Neuronal stem cell (in vitro differentiated cells): ENCODE measurements around the gene CLNK.
A peak's percentile ranks its signal among the peaks of the same experiment; 100 is the strongest.

Source experiments
- DNase-seq: peaks from one replicate; pipeline ENCODE4 v3.0.0-alpha.2; 2013; ENCODE audit warnings: low spot score
- H2AFZ ChIP-seq: one replicate; pipeline ENCODE4 v1.6.1; 2013; ENCODE audit warnings: mild to moderate bottlenecking, low read length, inconsistent platforms
- H2AK5ac ChIP-seq: 2 replicates; pipeline ENCODE4 v1.6.1; 2013; ENCODE audit warnings: low read depth, mild to moderate bottlenecking, inconsistent platforms, low read length, moderate library complexity, mixed read lengths
- H2BK120ac ChIP-seq: 2 replicates; pipeline ENCODE4 v1.6.1; 2013; ENCODE audit warnings: low read depth, mild to moderate bottlenecking, inconsistent platforms, low read length, moderate library complexity, mixed read lengths
- H2BK12ac ChIP-seq: one replicate; pipeline ENCODE4 v1.6.1; 2013; ENCODE audit warnings: low read length, inconsistent platforms
- H2BK15ac ChIP-seq: 2 replicates; pipeline ENCODE4 v1.6.1; 2013; ENCODE audit warnings: mild to moderate bottlenecking, low read length, inconsistent platforms, mixed read lengths
- H2BK5ac ChIP-seq: one replicate; pipeline ENCODE4 v1.6.1; 2013; ENCODE audit warnings: inconsistent platforms, mild to moderate bottlenecking, low read length, moderate library complexity
- H3K14ac ChIP-seq: one replicate; pipeline ENCODE4 v1.6.1; 2013; ENCODE audit warnings: low read length, inconsistent platforms
- H3K18ac ChIP-seq: 2 replicates; pipeline ENCODE4 v1.6.1; 2013; ENCODE audit warnings: low read length, inconsistent platforms
- H3K23ac ChIP-seq: 2 replicates; pipeline ENCODE4 v1.6.1; 2013; ENCODE audit warnings: low read depth, mild to moderate bottlenecking, mixed read lengths, low read length, inconsistent platforms; ENCODE audit not compliant: poor library complexity
- H3K27ac ChIP-seq: replicated peaks from 3 replicates; pipeline ENCODE4 v1.5.1; 2013; ENCODE audit warnings: low read length, inconsistent platforms
- H3K27me3 ChIP-seq, 3 experiments: 2 replicates each; pipeline ENCODE4 v1.6.1; 2013; ENCODE audit warnings: low read length in 3 of 3, mild to moderate bottlenecking in 2 of 3, inconsistent platforms in 1 of 3, low read depth in 1 of 3, mixed read lengths in 1 of 3, moderate library complexity in 1 of 3; ENCODE audit not compliant: control insufficient read depth in 3 of 3, insufficient read depth in 3 of 3
- H3K36me3 ChIP-seq, 2 donors: replicated peaks in 1 of 2; 2 replicates each; pipeline ENCODE4 v1.6.1; 2013; ENCODE audit warnings: low read length in 2 of 2; ENCODE audit not compliant: control insufficient read depth in 2 of 2, insufficient read depth in 2 of 2
- H3K4ac ChIP-seq: 2 replicates; pipeline ENCODE4 v1.6.1; 2013; ENCODE audit warnings: inconsistent platforms, mild to moderate bottlenecking, low read length, moderate library complexity
- H3K4me1 ChIP-seq, 2 donors: 1 replicate in 1 of 2; 2 replicates in 1 of 2; pipeline ENCODE4 v1.6.1; 2013; ENCODE audit warnings: low read length in 2 of 2, low read depth in 1 of 2; ENCODE audit not compliant: control insufficient read depth in 2 of 2, insufficient read depth in 1 of 2
- H3K4me2 ChIP-seq: one replicate; pipeline ENCODE4 v1.6.1; 2013; ENCODE audit warnings: mild to moderate bottlenecking, low read length, inconsistent platforms; ENCODE audit not compliant: insufficient read depth, poor library complexity, severe bottlenecking
- H3K4me3 ChIP-seq, 2 donors: 2 replicates each; pipeline ENCODE4 v1.5.1; 2013; ENCODE audit warnings: low read length in 2 of 2, mild to moderate bottlenecking in 2 of 2, inconsistent platforms in 1 of 2, moderate library complexity in 1 of 2
- H3K79me1 ChIP-seq: one replicate; pipeline ENCODE4 v1.6.1; 2013; ENCODE audit warnings: low read depth, mild to moderate bottlenecking, inconsistent platforms, low read length, moderate library complexity
- H3K9ac ChIP-seq: one replicate; pipeline ENCODE4 v1.6.1; 2013; ENCODE audit warnings: mild to moderate bottlenecking, low read depth, low read length, inconsistent platforms; ENCODE audit not compliant: poor library complexity
- H3K9me3 ChIP-seq, 2 donors: replicated peaks in 1 of 2; 2 replicates each; pipeline versions ENCODE3 to v1.6.1; 2013; ENCODE audit warnings: low read length in 2 of 2, mild to moderate bottlenecking in 2 of 2, inconsistent platforms in 1 of 2, low read depth in 1 of 2, mixed read lengths in 1 of 2, moderate library complexity in 1 of 2; ENCODE audit not compliant: control insufficient read depth in 2 of 2, insufficient read depth in 1 of 2
- H4K8ac ChIP-seq: one replicate; pipeline ENCODE4 v1.6.1; 2013; ENCODE audit warnings: low read depth, mild to moderate bottlenecking, inconsistent platforms, low read length, moderate library complexity
- H4K91ac ChIP-seq: one replicate; pipeline ENCODE4 v1.6.1; 2013; ENCODE audit warnings: low read length, low read depth, mild to moderate bottlenecking, inconsistent platforms; ENCODE audit not compliant: poor library complexity
- WGBS, 2 donors: extraction: QIAGEN DNeasy Blood & Tissue Kit; methylation state at CpG; one replicate each; pipeline ENCODE4 v1.1.7; 2013; ENCODE audit warnings: missing lambda C conversion rate in 2 of 2, mixed read lengths in 1 of 2; ENCODE audit not compliant: insufficient read length in 2 of 2, insufficient replicate concordance in 1 of 2; ENCODE audit errors: extremely low coverage in 2 of 2; 5-methylcytosine and 5-hydroxymethylcytosine counted together

The CLNK gene

DNA sequence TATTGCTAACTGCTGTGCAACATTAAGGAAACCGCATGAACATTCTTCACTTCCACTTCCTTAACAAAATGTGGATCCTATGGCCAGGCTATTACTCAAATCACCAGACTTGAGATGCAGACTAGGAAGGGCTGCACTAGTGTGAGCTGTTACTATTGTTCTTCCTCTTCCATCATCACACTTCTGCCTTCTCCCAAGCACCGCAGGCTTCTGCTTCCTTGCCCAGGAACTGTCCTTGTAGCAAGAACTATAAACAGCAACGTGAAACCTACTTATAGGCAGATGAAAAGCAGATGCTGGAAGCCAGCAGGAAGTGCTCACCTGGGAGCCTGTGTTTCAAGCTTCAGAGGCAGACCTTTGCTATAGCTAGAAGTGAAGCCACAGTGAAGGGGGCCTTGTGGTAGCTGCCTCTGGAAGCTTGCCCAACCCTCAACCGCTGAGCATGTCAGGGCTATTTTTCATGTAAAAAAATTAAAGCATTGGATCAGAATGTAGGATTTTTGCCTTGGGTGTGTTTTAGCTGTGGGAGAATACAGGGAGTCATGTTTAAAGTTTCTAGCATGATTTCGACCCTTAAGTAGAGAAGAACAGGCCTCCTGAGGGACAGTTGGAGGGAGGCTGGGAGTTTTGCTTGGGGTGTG lies 43.9 kb downstream of the CLNK start:
- H3K79me1 ChIP-seq = no peaks in the 10 kb centered on the region

DNA sequence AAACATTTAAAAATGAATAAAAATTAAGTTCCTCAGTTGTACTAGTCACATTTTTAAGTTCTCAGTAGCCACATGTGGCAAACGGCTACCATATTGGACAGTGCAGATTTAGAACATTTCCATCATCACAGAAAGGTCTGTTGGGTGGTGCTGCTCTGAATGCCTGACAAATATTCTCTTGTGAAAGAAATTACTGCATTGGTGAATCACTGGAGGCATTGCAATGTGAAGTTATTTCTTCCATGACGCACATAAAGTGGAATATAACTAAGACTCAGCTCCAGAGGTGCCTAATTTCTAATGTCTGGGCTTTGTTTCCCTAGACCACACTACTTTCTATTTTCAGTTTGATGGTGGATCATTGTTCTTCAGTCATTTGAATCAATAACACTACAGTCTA lies 44.9 kb downstream of the CLNK start:
- H3K4me1 ChIP-seq = peaks cover 0 to 3% of the 10 kb centered on the region in 2 donors
- H3K23ac ChIP-seq = no peak overlapping the region
- no peak overlapping the region for H3K27ac ChIP-seq
- no CpG with 5 or more reads among the region's 2 CpGs for WGBS, 2 donors
- no peak for DNase-seq
- no peak overlapping the region for H2BK5ac ChIP-seq
- H4K91ac ChIP-seq = no peak overlapping the region
- no peak overlapping the region for H3K4me2 ChIP-seq
- no peaks in the 10 kb centered on the region for H3K79me1 ChIP-seq
- no peaks in the 10 kb centered on the region for H3K36me3 ChIP-seq
- H3K9me3 ChIP-seq = no peaks in the 10 kb centered on the region
- no peak overlapping the region for H3K14ac ChIP-seq
- no peaks in the 10 kb centered on the region for H3K27me3 ChIP-seq
- H3K4me3 ChIP-seq = no peak overlapping the region
- H2AK5ac ChIP-seq = no peak overlapping the region
- H2BK15ac ChIP-seq = no peak overlapping the region
- no peak overlapping the region for H3K4ac ChIP-seq
- H2BK12ac ChIP-seq = no peak overlapping the region
- no peak overlapping the region for H3K9ac ChIP-seq
- no peak overlapping the region for H4K8ac ChIP-seq
- H3K18ac ChIP-seq = no peak overlapping the region
- H2BK120ac ChIP-seq = no peak overlapping the region
- H2AFZ ChIP-seq = no peak overlapping the region

More for the DNA sequence above, 43.9 kb downstream of the CLNK start:
- Histone ChIP-seq H3K4ac (no peak overlapping the region), H2BK5ac (no peak overlapping the region), H3K23ac (no peak overlapping the region), H3K4me2 (no peak overlapping the region), H3K36me3 (no peaks in the 10 kb centered on the region), H3K9me3 (no peaks in the 10 kb centered on the region), H3K4me3 (no peak overlapping the region), H3K14ac (no peak overlapping the region), H2BK15ac (no peak overlapping the region), H4K91ac (no peak overlapping the region), H2AFZ (no peak overlapping the region), H3K27ac (no peak overlapping the region), H3K27me3 (no peaks in the 10 kb centered on the region), H3K4me1 (peaks cover 0 to 3% of the 10 kb centered on the region in 2 donors), H4K8ac (no peak overlapping the region), H2BK120ac (no peak overlapping the region), H2BK12ac (no peak overlapping the region), H3K9ac (no peak overlapping the region), H2AK5ac (no peak overlapping the region), H3K18ac (peak overlapping the region; percentile 51)
- DNase-seq = no peak
- WGBS, 2 donors = no CpG with 5 or more reads among the region's 5 CpGs

DNA sequence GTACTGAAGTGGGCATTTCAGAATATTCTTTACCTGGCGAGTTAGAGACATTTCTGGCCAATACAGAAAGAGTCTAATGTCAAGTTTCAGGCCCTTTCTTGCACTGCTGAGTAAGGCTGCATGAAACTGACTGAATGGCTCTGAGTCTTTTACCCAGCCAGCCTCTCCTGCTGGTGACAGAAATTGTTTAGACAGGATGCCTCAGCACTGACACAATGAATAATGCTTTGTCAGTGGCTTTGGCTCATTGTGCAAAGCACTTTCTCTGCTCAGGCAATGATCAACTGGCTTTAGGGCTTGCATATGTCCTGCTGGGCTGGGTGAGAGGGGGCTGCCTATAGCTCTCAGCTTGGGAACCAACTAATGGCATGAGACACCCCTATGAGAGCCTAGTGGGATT lies 45.5 kb downstream of the CLNK start:
- H3K23ac ChIP-seq = no peak overlapping the region
- H3K18ac ChIP-seq = no peak overlapping the region
- H2AFZ ChIP-seq = no peak overlapping the region
- no peak overlapping the region for H3K4me3 ChIP-seq
- H2BK5ac ChIP-seq = no peak overlapping the region
- no peak overlapping the region for H4K91ac ChIP-seq
- no peak overlapping the region for H2BK15ac ChIP-seq
- no peak overlapping the region for H3K27ac ChIP-seq
- H3K4me1 ChIP-seq = peaks cover 0 to 5% of the 10 kb centered on the region in 2 donors
- H3K14ac ChIP-seq = no peak overlapping the region
- H2AK5ac ChIP-seq = no peak overlapping the region
- H2BK12ac ChIP-seq = no peak overlapping the region
- no peak overlapping the region for H3K4ac ChIP-seq
- no peak overlapping the region for H3K9ac ChIP-seq
- no peak overlapping the region for H2BK120ac ChIP-seq
- WGBS, 2 donors = no CpG with 5 or more reads among the region's 1 CpG
- H3K79me1 ChIP-seq = no peaks in the 10 kb centered on the region
- DNase-seq = peak; percentile 11
- no peaks in the 10 kb centered on the region for H3K9me3 ChIP-seq
- H3K36me3 ChIP-seq = no peaks in the 10 kb centered on the region
- H3K27me3 ChIP-seq = no peaks in the 10 kb centered on the region
- H3K4me2 ChIP-seq = no peak overlapping the region
- H4K8ac ChIP-seq = no peak overlapping the region

DNA sequence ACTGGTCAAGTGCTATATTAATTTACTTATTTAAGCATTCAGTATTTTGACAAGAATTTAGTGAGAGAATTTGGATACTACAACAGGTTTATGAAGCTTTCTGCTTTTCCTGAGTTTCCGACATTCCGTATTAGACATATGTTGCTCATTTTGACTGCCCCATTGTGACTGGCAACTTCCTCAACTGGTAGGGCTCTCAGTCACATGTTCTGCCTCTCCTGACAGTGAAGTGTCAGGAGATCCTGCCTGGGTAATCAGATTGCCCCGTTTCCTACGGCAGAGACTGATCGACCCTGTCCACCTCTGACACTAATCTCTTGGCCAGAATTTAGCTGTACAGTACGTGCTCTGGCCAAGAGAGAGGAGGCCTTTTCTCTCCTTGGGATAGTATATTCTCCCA lies 49.5 kb downstream of the CLNK start:
- no peak overlapping the region for H2AFZ ChIP-seq
- no peaks in the 10 kb centered on the region for H3K27me3 ChIP-seq
- H3K14ac ChIP-seq = no peak overlapping the region
- H2BK5ac ChIP-seq = no peak overlapping the region
- H3K4me1 ChIP-seq = peaks cover 0 to 7% of the 10 kb centered on the region in 2 donors
- no peak overlapping the region for H3K27ac ChIP-seq
- H2BK12ac ChIP-seq = no peak overlapping the region
- H3K36me3 ChIP-seq = no peaks in the 10 kb centered on the region
- no peaks in the 10 kb centered on the region for H3K79me1 ChIP-seq
- no peak overlapping the region for H3K4ac ChIP-seq
- no peak overlapping the region for H3K18ac ChIP-seq
- no peak overlapping the region for H2BK120ac ChIP-seq
- H2BK15ac ChIP-seq = no peak overlapping the region
- H3K9ac ChIP-seq = no peak overlapping the region
- DNase-seq = no peak
- H3K4me2 ChIP-seq = no peak overlapping the region
- H3K4me3 ChIP-seq = no peak overlapping the region
- no peak overlapping the region for H3K23ac ChIP-seq
- H4K8ac ChIP-seq = no peak overlapping the region
- H4K91ac ChIP-seq = no peak overlapping the region
- no peaks in the 10 kb centered on the region for H3K9me3 ChIP-seq
- no CpG with 5 or more reads among the region's 6 CpGs for WGBS, 2 donors
- no peak overlapping the region for H2AK5ac ChIP-seq
